ENCODE results near the gene C1QTNF5. TPM values are rescaled to one million over a fixed set of nuclear protein-coding genes. Genes with fewer than 3 reads are reported as not detected.
A peak's percentile ranks its signal among the peaks of the same experiment; 100 is the strongest.

The C1QTNF5 gene
- total RNA-seq, 1 donor from 2014 or later = 4.0 TPM

DNA sequence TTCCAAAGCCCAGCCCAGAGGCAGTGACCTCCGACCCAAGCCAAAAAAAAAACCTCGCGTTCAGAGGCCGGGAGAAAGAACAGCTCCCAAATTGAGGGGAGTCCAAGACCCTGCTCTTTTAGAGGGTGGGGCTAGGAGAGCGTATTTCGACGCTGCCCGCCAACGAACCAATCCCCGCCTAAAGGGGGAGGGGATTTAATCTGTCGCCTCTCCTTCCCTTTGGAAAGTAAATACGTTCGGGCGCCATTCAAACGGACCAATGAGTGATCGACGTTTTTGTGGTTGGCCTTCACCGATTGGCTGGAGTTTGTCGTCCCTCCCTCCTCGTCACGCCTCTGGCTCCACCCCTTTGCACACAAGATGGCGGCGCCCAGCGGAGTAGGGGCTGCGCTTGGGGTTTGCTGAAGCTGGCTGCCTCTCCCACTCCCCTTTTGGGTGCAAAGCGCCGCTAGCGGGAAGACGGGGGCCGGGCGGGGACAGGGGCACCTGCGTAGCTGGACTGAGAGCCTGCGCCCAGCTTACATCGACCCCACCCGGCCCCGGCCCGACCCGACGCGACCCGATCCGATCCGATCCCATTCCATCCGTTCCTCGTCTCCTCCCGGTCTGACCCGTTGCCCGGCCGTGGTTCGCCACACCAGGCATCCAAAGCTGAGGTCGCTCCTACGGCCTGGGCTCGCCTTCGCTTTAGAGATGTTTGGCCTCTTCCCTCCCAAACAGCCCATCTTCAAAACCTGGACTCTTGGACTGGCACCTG, 6.3 kb downstream of the C1QTNF5 start, which contains the start of gene RNF26:
Gene RNF26, plus strand, starts transcription at position 354 of the 757 bp plus-strand sequence. CDS start 596 bp downstream, outside the sequence.
- Mint-ChIP-seq H3K4me3 (peak within 1 kb of the TSS; percentile 100), H3K4me1 (ENCODE audit: unreplicated experiment) (peaks cover 41% of the 10 kb centered on the region), H3K9me3 (no peaks in the 10 kb centered on the region), H3K27me3 (peaks cover 16% of the 10 kb centered on the region), H3K27ac (peak within 1 kb of the TSS; percentile 99), H3K36me3 (no peaks in the 10 kb centered on the region)
- TF ChIP-seq, protein P1, sequence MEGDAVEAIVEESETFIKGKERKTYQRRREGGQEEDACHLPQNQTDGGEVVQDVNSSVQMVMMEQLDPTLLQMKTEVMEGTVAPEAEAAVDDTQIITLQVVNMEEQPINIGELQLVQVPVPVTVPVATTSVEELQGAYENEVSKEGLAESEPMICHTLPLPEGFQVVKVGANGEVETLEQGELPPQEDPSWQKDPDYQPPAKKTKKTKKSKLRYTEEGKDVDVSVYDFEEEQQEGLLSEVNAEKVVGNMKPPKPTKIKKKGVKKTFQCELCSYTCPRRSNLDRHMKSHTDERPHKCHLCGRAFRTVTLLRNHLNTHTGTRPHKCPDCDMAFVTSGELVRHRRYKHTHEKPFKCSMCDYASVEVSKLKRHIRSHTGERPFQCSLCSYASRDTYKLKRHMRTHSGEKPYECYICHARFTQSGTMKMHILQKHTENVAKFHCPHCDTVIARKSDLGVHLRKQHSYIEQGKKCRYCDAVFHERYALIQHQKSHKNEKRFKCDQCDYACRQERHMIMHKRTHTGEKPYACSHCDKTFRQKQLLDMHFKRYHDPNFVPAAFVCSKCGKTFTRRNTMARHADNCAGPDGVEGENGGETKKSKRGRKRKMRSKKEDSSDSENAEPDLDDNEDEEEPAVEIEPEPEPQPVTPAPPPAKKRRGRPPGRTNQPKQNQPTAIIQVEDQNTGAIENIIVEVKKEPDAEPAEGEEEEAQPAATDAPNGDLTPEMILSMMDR (conservative IDR thresholded peaks at IDR 0.05) = no peak
- DNase-seq (ENCODE audit: extremely low spot score, unreplicated experiment) = peak; percentile 94

DNA sequence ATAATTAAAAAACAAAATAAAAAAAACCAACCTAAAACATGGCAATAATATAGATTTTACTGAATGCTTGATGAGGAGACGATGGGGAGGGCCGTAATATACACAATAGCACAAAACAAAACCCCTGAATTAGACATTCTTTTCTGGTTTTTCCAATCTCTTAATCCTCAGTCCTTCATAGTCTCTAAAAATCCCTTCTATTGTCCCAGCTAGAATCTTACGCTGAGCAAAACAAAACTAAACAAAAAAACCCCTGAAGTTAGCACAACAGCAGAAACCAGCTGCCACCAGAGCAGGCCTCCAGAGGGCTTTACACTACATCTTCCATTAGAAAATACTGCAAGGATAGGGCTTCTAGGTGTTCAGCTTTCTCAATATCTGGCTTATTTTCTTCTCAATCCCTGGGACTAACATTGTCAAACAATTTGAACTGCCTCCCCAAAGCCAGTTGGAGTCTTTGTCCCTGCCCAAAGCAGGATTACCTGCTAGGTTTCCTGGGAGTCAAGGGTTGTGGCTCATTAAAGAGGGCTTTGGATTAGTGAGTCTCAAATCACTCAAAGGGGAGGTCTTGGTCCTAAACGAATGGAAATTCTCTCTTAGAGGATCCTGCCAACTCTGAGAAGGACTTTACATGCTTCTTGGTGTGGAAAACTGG, 8.4 kb downstream of the C1QTNF5 start:
- no peaks in the 10 kb centered on the region for H3K9me3 Mint-ChIP-seq
- no peaks in the 10 kb centered on the region for H3K36me3 Mint-ChIP-seq
- H3K4me3 Mint-ChIP-seq = peak overlapping the region; percentile 22
- H3K27me3 Mint-ChIP-seq = peaks cover 9% of the 10 kb centered on the region
- DNase-seq (ENCODE audit: extremely low spot score, unreplicated experiment) = no peak
- peaks cover 28% of the 10 kb centered on the region for H3K4me1 Mint-ChIP-seq (ENCODE audit: unreplicated experiment)
- TF ChIP-seq, protein P1 (conservative IDR thresholded peaks at IDR 0.05) = no peak
- H3K27ac Mint-ChIP-seq = no peak overlapping the region

- Mint-ChIP-seq H3K9me3 (no peaks in the 10 kb centered on the region), H3K4me3 (no peak overlapping the region), H3K27ac (no peak overlapping the region), H3K4me1 (ENCODE audit: unreplicated experiment) (peaks cover 18% of the 10 kb centered on the region), H3K36me3 (no peaks in the 10 kb centered on the region), H3K27me3 (peaks cover 9% of the 10 kb centered on the region)
- no peak for DNase-seq (ENCODE audit: extremely low spot score, unreplicated experiment)
- TF ChIP-seq, protein P1 (conservative IDR thresholded peaks at IDR 0.05) = no peak
These were observed 10.4 kb downstream of the C1QTNF5 start for GRCh38 chr11:119330237-119330636.

DNA sequence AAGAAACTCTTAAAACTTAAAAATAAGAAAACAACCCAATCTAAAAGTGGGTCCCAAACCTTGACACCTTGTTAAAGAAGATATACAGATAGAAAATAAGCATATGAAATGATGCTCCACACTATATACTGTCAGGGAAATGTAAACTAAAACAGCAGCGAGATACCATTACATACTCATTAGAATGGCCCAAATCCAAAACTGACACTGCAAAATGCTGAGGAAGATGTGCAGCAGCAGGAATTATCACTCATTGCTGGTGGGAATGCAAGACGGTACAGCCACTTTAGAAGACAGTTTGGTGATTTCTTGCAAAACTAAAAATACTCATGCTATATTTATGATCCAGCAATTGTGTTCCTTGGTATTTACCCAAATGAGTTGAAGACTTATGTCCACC, 11.4 kb downstream of the C1QTNF5 start:
- Mint-ChIP-seq H3K36me3 (no peaks in the 10 kb centered on the region), H3K27ac (no peak overlapping the region), H3K4me3 (no peak overlapping the region), H3K4me1 (ENCODE audit: unreplicated experiment) (peaks cover 16% of the 10 kb centered on the region), H3K9me3 (no peaks in the 10 kb centered on the region), H3K27me3 (peaks cover 9% of the 10 kb centered on the region)
- no peak for DNase-seq (ENCODE audit: extremely low spot score, unreplicated experiment)
- TF ChIP-seq, protein P1 (conservative IDR thresholded peaks at IDR 0.05) = no peak

- Mint-ChIP-seq H3K4me3 (no peak overlapping the region), H3K4me1 (ENCODE audit: unreplicated experiment) (peaks cover 19% of the 10 kb centered on the region), H3K36me3 (no peaks in the 10 kb centered on the region), H3K27me3 (peaks cover 19% of the 10 kb centered on the region), H3K27ac (no peak overlapping the region), H3K9me3 (no peaks in the 10 kb centered on the region)
- TF ChIP-seq, protein P1 (conservative IDR thresholded peaks at IDR 0.05) = no peak
- DNase-seq (ENCODE audit: extremely low spot score, unreplicated experiment) = no peak
These were observed 16.5 kb downstream of the C1QTNF5 start for GRCh38 chr11:119324189-119324588.

All from type B pancreatic cell (in vitro differentiated cells).